Keratinocyte (primary cell): ENCODE results near the gene TBCB.

Source experiments
- CTCF ChIP-seq, 3 experiments: IDR thresholded peaks in 1 of 3; conservative IDR thresholded peaks in 1 of 3; optimal IDR thresholded peaks in 1 of 3; 2 replicates in 2 of 3; 3 replicates in 1 of 3; pipeline versions ENCODE3 to v1.5.1; 2011; ENCODE audit warnings: low read length in 3 of 3, mild to moderate bottlenecking in 3 of 3, moderate library complexity in 2 of 3, control low read depth in 1 of 3, inconsistent platforms in 1 of 3; ENCODE audit not compliant: insufficient read depth in 2 of 3; ENCODE audit errors: extremely low read depth in 1 of 3
- EZH2 ChIP-seq: IDR thresholded peaks from one replicate; pipeline ENCODE4 v1.6.1; 2012; ENCODE audit warnings: inconsistent platforms, mild to moderate bottlenecking, low read length, moderate library complexity

- TF ChIP-seq CTCF (optimal IDR thresholded peaks at IDR 0.05 in 1 of 3, IDR thresholded peaks at IDR 0.05 in 1 of 3, conservative IDR thresholded peaks at IDR 0.05 in 1 of 3; ENCODE audit: extremely low read depth in 1 of 3, insufficient read depth in 2 of 3, low read length in 3 of 3) (no peak), EZH2 (no peak)
Observed at GRCh38 chr19:36163813-36164212, 48.5 kb downstream of the TBCB start.
